Measurements from ENCODE around the gene IMMP2L. TPM values are rescaled to one million over a fixed set of nuclear protein-coding genes. Genes with fewer than 3 reads are reported as not detected.

The IMMP2L gene
- polyA plus RNA-seq, 1 donor (not counting 4 experiments of a cell fraction or from before 2014, with no cell fraction given): 14.1 TPM

- no peak overlapping the region for H3K27ac ChIP-seq (ENCODE audit: control insufficient read depth, insufficient read depth, low read length)
- H4K20me1 ChIP-seq (ENCODE audit: control insufficient read depth, extremely low read depth, insufficient read depth, low read length): no peaks in the 10 kb centered on the region
- no peak overlapping the region for H2AFZ ChIP-seq (ENCODE audit: control insufficient read depth, low read length)
- H3K4me2 ChIP-seq (ENCODE audit: control insufficient read depth, extremely low read depth, insufficient read depth, low read depth, low read length): no peak overlapping the region
- H3K9me3 ChIP-seq (ENCODE audit: control insufficient read depth, low read depth, low read length): no peaks in the 10 kb centered on the region
- TF ChIP-seq EZH2 (IDR thresholded peaks at IDR 0.05; ENCODE audit: low read length) (no peak), CTCF (optimal IDR thresholded peaks at IDR 0.05 in 1 of 3, IDR thresholded peaks at IDR 0.05 in 1 of 3, conservative IDR thresholded peaks at IDR 0.05 in 1 of 3; ENCODE audit: extremely low read depth in 1 of 3, insufficient read depth in 2 of 3, low read length in 3 of 3) (no peak)
- no peak overlapping the region for H3K9ac ChIP-seq (ENCODE audit: control insufficient read depth, extremely low read depth, insufficient read depth, low read length)
- H3K79me2 ChIP-seq (ENCODE audit: control insufficient read depth, insufficient read depth, low read length): no peaks in the 10 kb centered on the region
- H3K27me3 ChIP-seq (ENCODE audit: control insufficient read depth, extremely low read depth, insufficient read depth, low read length): no peaks in the 10 kb centered on the region
- dilution Hi-C loops (cut with MboI; ENCODE audit: extremely low pct_ligation_motif_present, low sequenced_read_pairs): no loop called here
- no peak overlapping the region for H3K4me3 ChIP-seq (ENCODE audit: control insufficient read depth in 2 of 3, extremely low read depth in 1 of 3, insufficient read depth in 2 of 3, low read depth in 1 of 3, low read length in 3 of 3)
- no peaks in the 10 kb centered on the region for H3K9me1 ChIP-seq (ENCODE audit: control insufficient read depth, extremely low read depth, insufficient read depth, low read length)
- DNase-seq (ENCODE audit: low read depth, low spot score) (no peak), FAIRE-seq (no peak)
- H3K36me3 ChIP-seq (ENCODE audit: control insufficient read depth in 2 of 2, extremely low read depth in 1 of 2, insufficient read depth in 2 of 2, low read length in 2 of 2): no peaks in the 10 kb centered on the region
- H3K4me1 ChIP-seq (ENCODE audit: control insufficient read depth, extremely low read depth, insufficient read depth, low read length): no peaks in the 10 kb centered on the region
Measured at GRCh38 chr7:110790992-110791391, 771.3 kb downstream of the IMMP2L start.

- TF ChIP-seq CTCF (optimal IDR thresholded peaks at IDR 0.05 in 1 of 3, IDR thresholded peaks at IDR 0.05 in 1 of 3, conservative IDR thresholded peaks at IDR 0.05 in 1 of 3; ENCODE audit: extremely low read depth in 1 of 3, insufficient read depth in 2 of 3, low read length in 3 of 3) (no peak), EZH2 (IDR thresholded peaks at IDR 0.05; ENCODE audit: low read length) (no peak)
Measured at GRCh38 chr7:110786328-110786965, 775.8 kb downstream of the IMMP2L start.

More at GRCh38 chr7:110786328-110786965, 775.8 kb downstream of the IMMP2L start:
- no peaks in the 10 kb centered on the region for H3K36me3 ChIP-seq (ENCODE audit: control insufficient read depth in 2 of 2, extremely low read depth in 1 of 2, insufficient read depth in 2 of 2, low read length in 2 of 2)
- no peak overlapping the region for H3K4me2 ChIP-seq (ENCODE audit: control insufficient read depth, extremely low read depth, insufficient read depth, low read depth, low read length)
- H3K27ac ChIP-seq (ENCODE audit: control insufficient read depth, insufficient read depth, low read length): no peak overlapping the region
- no peaks in the 10 kb centered on the region for H3K79me2 ChIP-seq (ENCODE audit: control insufficient read depth, insufficient read depth, low read length)
- H3K9me1 ChIP-seq (ENCODE audit: control insufficient read depth, extremely low read depth, insufficient read depth, low read length): no peaks in the 10 kb centered on the region
- no peak for DNase-seq (ENCODE audit: low read depth, low spot score)
- H3K4me3 ChIP-seq (ENCODE audit: control insufficient read depth in 2 of 3, extremely low read depth in 1 of 3, insufficient read depth in 2 of 3, low read depth in 1 of 3, low read length in 3 of 3): no peak overlapping the region
- no peaks in the 10 kb centered on the region for H3K9me3 ChIP-seq (ENCODE audit: control insufficient read depth, low read depth, low read length)
- no peaks in the 10 kb centered on the region for H4K20me1 ChIP-seq (ENCODE audit: control insufficient read depth, extremely low read depth, insufficient read depth, low read length)
- H2AFZ ChIP-seq (ENCODE audit: control insufficient read depth, low read length): no peak overlapping the region
- dilution Hi-C loops (cut with MboI; ENCODE audit: extremely low pct_ligation_motif_present, low sequenced_read_pairs): no loop called here
- FAIRE-seq: no peak
- no peaks in the 10 kb centered on the region for H3K4me1 ChIP-seq (ENCODE audit: control insufficient read depth, extremely low read depth, insufficient read depth, low read length)
- no peaks in the 10 kb centered on the region for H3K27me3 ChIP-seq (ENCODE audit: control insufficient read depth, extremely low read depth, insufficient read depth, low read length)
- no peak overlapping the region for H3K9ac ChIP-seq (ENCODE audit: control insufficient read depth, extremely low read depth, insufficient read depth, low read length)

Measured in keratinocyte (primary cell).